Neuronal stem cell (in vitro differentiated cells): ENCODE results near the gene CSHL1.

ENCODE experiments used
- DNase-seq: peaks from one replicate; pipeline ENCODE4 v3.0.0-alpha.2; 2013; ENCODE audit warnings: low spot score
- H2AFZ ChIP-seq: one replicate; pipeline ENCODE4 v1.6.1; 2013; ENCODE audit warnings: mild to moderate bottlenecking, low read length, inconsistent platforms
- H2AK5ac ChIP-seq: 2 replicates; pipeline ENCODE4 v1.6.1; 2013; ENCODE audit warnings: low read depth, mild to moderate bottlenecking, inconsistent platforms, low read length, moderate library complexity, mixed read lengths
- H2BK120ac ChIP-seq: 2 replicates; pipeline ENCODE4 v1.6.1; 2013; ENCODE audit warnings: low read depth, mild to moderate bottlenecking, inconsistent platforms, low read length, moderate library complexity, mixed read lengths
- H2BK12ac ChIP-seq: one replicate; pipeline ENCODE4 v1.6.1; 2013; ENCODE audit warnings: low read length, inconsistent platforms
- H2BK15ac ChIP-seq: 2 replicates; pipeline ENCODE4 v1.6.1; 2013; ENCODE audit warnings: mild to moderate bottlenecking, low read length, inconsistent platforms, mixed read lengths
- H2BK5ac ChIP-seq: one replicate; pipeline ENCODE4 v1.6.1; 2013; ENCODE audit warnings: inconsistent platforms, mild to moderate bottlenecking, low read length, moderate library complexity
- H3K14ac ChIP-seq: one replicate; pipeline ENCODE4 v1.6.1; 2013; ENCODE audit warnings: low read length, inconsistent platforms
- H3K18ac ChIP-seq: 2 replicates; pipeline ENCODE4 v1.6.1; 2013; ENCODE audit warnings: low read length, inconsistent platforms
- H3K23ac ChIP-seq: 2 replicates; pipeline ENCODE4 v1.6.1; 2013; ENCODE audit warnings: low read depth, mild to moderate bottlenecking, mixed read lengths, low read length, inconsistent platforms; ENCODE audit not compliant: poor library complexity
- H3K27ac ChIP-seq: replicated peaks from 3 replicates; pipeline ENCODE4 v1.5.1; 2013; ENCODE audit warnings: low read length, inconsistent platforms
- H3K27me3 ChIP-seq, 3 experiments: 2 replicates each; pipeline ENCODE4 v1.6.1; 2013; ENCODE audit warnings: low read length in 3 of 3, mild to moderate bottlenecking in 2 of 3, inconsistent platforms in 1 of 3, low read depth in 1 of 3, mixed read lengths in 1 of 3, moderate library complexity in 1 of 3; ENCODE audit not compliant: control insufficient read depth in 3 of 3, insufficient read depth in 3 of 3
- H3K36me3 ChIP-seq, 2 donors: replicated peaks in 1 of 2; 2 replicates each; pipeline ENCODE4 v1.6.1; 2013; ENCODE audit warnings: low read length in 2 of 2; ENCODE audit not compliant: control insufficient read depth in 2 of 2, insufficient read depth in 2 of 2
- H3K4ac ChIP-seq: 2 replicates; pipeline ENCODE4 v1.6.1; 2013; ENCODE audit warnings: inconsistent platforms, mild to moderate bottlenecking, low read length, moderate library complexity
- H3K4me1 ChIP-seq, 2 donors: 1 replicate in 1 of 2; 2 replicates in 1 of 2; pipeline ENCODE4 v1.6.1; 2013; ENCODE audit warnings: low read length in 2 of 2, low read depth in 1 of 2; ENCODE audit not compliant: control insufficient read depth in 2 of 2, insufficient read depth in 1 of 2
- H3K4me2 ChIP-seq: one replicate; pipeline ENCODE4 v1.6.1; 2013; ENCODE audit warnings: mild to moderate bottlenecking, low read length, inconsistent platforms; ENCODE audit not compliant: insufficient read depth, poor library complexity, severe bottlenecking
- H3K4me3 ChIP-seq, 2 donors: 2 replicates each; pipeline ENCODE4 v1.5.1; 2013; ENCODE audit warnings: low read length in 2 of 2, mild to moderate bottlenecking in 2 of 2, inconsistent platforms in 1 of 2, moderate library complexity in 1 of 2
- H3K79me1 ChIP-seq: one replicate; pipeline ENCODE4 v1.6.1; 2013; ENCODE audit warnings: low read depth, mild to moderate bottlenecking, inconsistent platforms, low read length, moderate library complexity
- H3K9ac ChIP-seq: one replicate; pipeline ENCODE4 v1.6.1; 2013; ENCODE audit warnings: mild to moderate bottlenecking, low read depth, low read length, inconsistent platforms; ENCODE audit not compliant: poor library complexity
- H3K9me3 ChIP-seq, 2 donors: replicated peaks in 1 of 2; 2 replicates each; pipeline versions ENCODE3 to v1.6.1; 2013; ENCODE audit warnings: low read length in 2 of 2, mild to moderate bottlenecking in 2 of 2, inconsistent platforms in 1 of 2, low read depth in 1 of 2, mixed read lengths in 1 of 2, moderate library complexity in 1 of 2; ENCODE audit not compliant: control insufficient read depth in 2 of 2, insufficient read depth in 1 of 2
- H4K8ac ChIP-seq: one replicate; pipeline ENCODE4 v1.6.1; 2013; ENCODE audit warnings: low read depth, mild to moderate bottlenecking, inconsistent platforms, low read length, moderate library complexity
- H4K91ac ChIP-seq: one replicate; pipeline ENCODE4 v1.6.1; 2013; ENCODE audit warnings: low read length, low read depth, mild to moderate bottlenecking, inconsistent platforms; ENCODE audit not compliant: poor library complexity
- WGBS, 2 donors: extraction: QIAGEN DNeasy Blood & Tissue Kit; methylation state at CpG; one replicate each; pipeline ENCODE4 v1.1.7; 2013; ENCODE audit warnings: missing lambda C conversion rate in 2 of 2, mixed read lengths in 1 of 2; ENCODE audit not compliant: insufficient read length in 2 of 2, insufficient replicate concordance in 1 of 2; ENCODE audit errors: extremely low coverage in 2 of 2; 5-methylcytosine and 5-hydroxymethylcytosine counted together

Gene CSHL1

GRCh38 chr17:63946440-63947363 is 35.6 kb upstream of the CSHL1 start:
- H3K9me3 ChIP-seq, result peaks cover 0 to 5% of the 10 kb centered on the region in 2 donors
- H2BK15ac ChIP-seq, result peak overlapping the region; percentile 75
- H2BK120ac ChIP-seq, result peak overlapping the region; percentile 1
- H3K18ac ChIP-seq, result peak overlapping the region; percentile 83
- H3K9ac ChIP-seq, result no peak overlapping the region
- H3K4me2 ChIP-seq, result no peak overlapping the region
- no peak overlapping the region for H4K91ac ChIP-seq
- H2AK5ac ChIP-seq, result peak overlapping the region; percentile 92
- no peak overlapping the region for H3K4ac ChIP-seq
- no peak overlapping the region for H3K14ac ChIP-seq
- H3K4me1 ChIP-seq, result peaks cover 0 to 2% of the 10 kb centered on the region in 2 donors
- peaks cover 0 to 6% of the 10 kb centered on the region in 2 donors for H3K36me3 ChIP-seq
- H3K27ac ChIP-seq, result no peak overlapping the region
- H3K23ac ChIP-seq, result peak overlapping the region; percentile 73
- H2AFZ ChIP-seq, result peak overlapping the region; percentile 76
- no peak overlapping the region for H2BK12ac ChIP-seq
- no peak overlapping the region for H3K4me3 ChIP-seq
- peak; percentile 44 for DNase-seq
- H4K8ac ChIP-seq, result peak overlapping the region; percentile 43
- H3K79me1 ChIP-seq, result peaks cover 2% of the 10 kb centered on the region
- WGBS, 2 donors, result no CpG with 5 or more reads among the region's 20 CpGs
- peaks cover 0 to 5% (median 0%) of the 10 kb centered on the region in 3 experiments for H3K27me3 ChIP-seq
- H2BK5ac ChIP-seq, result no peak overlapping the region

- H2BK5ac ChIP-seq, result no peak overlapping the region
- H3K9me3 ChIP-seq, result peaks cover 0 to 5% of the 10 kb centered on the region in 2 donors
- H3K36me3 ChIP-seq, result peaks cover 0 to 6% of the 10 kb centered on the region in 2 donors
- no peak overlapping the region for H3K4ac ChIP-seq
- no peak overlapping the region for H3K4me2 ChIP-seq
- H3K23ac ChIP-seq, result no peak overlapping the region
- DNase-seq, result no peak
- H3K4me1 ChIP-seq, result peaks cover 0 to 2% of the 10 kb centered on the region in 2 donors
- H2BK120ac ChIP-seq, result no peak overlapping the region
- peak overlapping the region; percentile 76 for H2AK5ac ChIP-seq
- no peak overlapping the region for H3K4me3 ChIP-seq
- peak overlapping the region; percentile 63 for H2BK12ac ChIP-seq
- H3K9ac ChIP-seq, result peak overlapping the region; percentile 50
- peak overlapping the region; percentile 9 for H3K18ac ChIP-seq
- H3K14ac ChIP-seq, result no peak overlapping the region
- no peak overlapping the region for H2BK15ac ChIP-seq
- H4K8ac ChIP-seq, result no peak overlapping the region
- no peak overlapping the region for H4K91ac ChIP-seq
- H3K79me1 ChIP-seq, result peaks cover 2% of the 10 kb centered on the region
- H2AFZ ChIP-seq, result peak overlapping the region; percentile 45
- no peak overlapping the region for H3K27ac ChIP-seq
- no CpG with 5 or more reads among the region's 6 CpGs for WGBS, 2 donors
- H3K27me3 ChIP-seq, result peaks cover 0 to 5% (median 0%) of the 10 kb centered on the region in 3 experiments
Observed at GRCh38 chr17:63945784-63946439, 34.9 kb upstream of the CSHL1 start.

GRCh38 chr17:63944736-63945499 is 33.9 kb upstream of the CSHL1 start:
- peaks cover 0 to 2% of the 10 kb centered on the region in 2 donors for H3K4me1 ChIP-seq
- no peak overlapping the region for H2BK5ac ChIP-seq
- peak overlapping the region; percentile 61 for H3K18ac ChIP-seq
- no peak overlapping the region for H2BK12ac ChIP-seq
- H3K4ac ChIP-seq, result no peak overlapping the region
- no CpG with 5 or more reads among the region's 24 CpGs for WGBS, 2 donors
- H4K8ac ChIP-seq, result no peak overlapping the region
- peak overlapping the region; percentile 55 for H3K23ac ChIP-seq
- no peak for DNase-seq
- no peak overlapping the region for H3K4me3 ChIP-seq
- no peak overlapping the region for H3K9ac ChIP-seq
- no peak overlapping the region for H3K27ac ChIP-seq
- H2AFZ ChIP-seq, result no peak overlapping the region
- H3K14ac ChIP-seq, result peak overlapping the region; percentile 71
- no peak overlapping the region for H2BK120ac ChIP-seq
- peaks cover 0 to 7% (median 0%) of the 10 kb centered on the region in 3 experiments for H3K27me3 ChIP-seq
- H3K9me3 ChIP-seq, result peaks cover 0 to 5% of the 10 kb centered on the region in 2 donors
- H2AK5ac ChIP-seq, result peak overlapping the region; percentile 61
- peaks cover 2% of the 10 kb centered on the region for H3K79me1 ChIP-seq
- peak overlapping the region; percentile 43 for H2BK15ac ChIP-seq
- H4K91ac ChIP-seq, result no peak overlapping the region
- no peak overlapping the region for H3K4me2 ChIP-seq
- peaks cover 0 to 6% of the 10 kb centered on the region in 2 donors for H3K36me3 ChIP-seq
